Choroid plexus epithelial cell (primary cell): Measurements from ENCODE around the gene GABRB1.
A peak's percentile ranks its signal among the peaks of the same experiment; 100 is the strongest.

ENCODE experiments used
- DNase-seq: peaks from one replicate; pipeline ENCODE4 v3.0.0-alpha.2; 2010; ENCODE audit warnings: low read depth
- H3K4me3 ChIP-seq: 2 replicates; pipeline ENCODE4 v1.5.1; 2011; ENCODE audit warnings: low read depth, mild to moderate bottlenecking, control low read depth, low read length, moderate library complexity
- CTCF ChIP-seq: conservative IDR thresholded peaks from 2 replicates; pipeline ENCODE4 v1.5.1; 2011; ENCODE audit warnings: low read depth, mild to moderate bottlenecking, control low read depth, inconsistent platforms, low read length, moderate library complexity

The GABRB1 gene

GRCh38 chr4:47061435-47061834 lies 30.1 kb downstream of the GABRB1 start:
- TF ChIP-seq CTCF: no peak
- DNase-seq: peak; percentile 64
- no peak overlapping the region for H3K4me3 ChIP-seq

GRCh38 chr4:47065051-47065481 lies 33.7 kb downstream of the GABRB1 start:
- no peak for DNase-seq
- no peak overlapping the region for H3K4me3 ChIP-seq
- TF ChIP-seq CTCF: no peak

- no peak for TF ChIP-seq CTCF
- DNase-seq: no peak
- H3K4me3 ChIP-seq: no peak overlapping the region
These were observed 37.6 kb downstream of the GABRB1 start for GRCh38 chr4:47068986-47069385.

GRCh38 chr4:47071901-47072341 lies 40.6 kb downstream of the GABRB1 start:
- DNase-seq: peak; percentile 57
- no peak for TF ChIP-seq CTCF
- no peak overlapping the region for H3K4me3 ChIP-seq

GRCh38 chr4:47073647-47074046 lies 42.3 kb downstream of the GABRB1 start:
- DNase-seq: no peak
- no peak overlapping the region for H3K4me3 ChIP-seq
- TF ChIP-seq CTCF: no peak

GRCh38 chr4:47074816-47075215 lies 43.4 kb downstream of the GABRB1 start:
- TF ChIP-seq CTCF: no peak
- DNase-seq: peak; percentile 9
- no peak overlapping the region for H3K4me3 ChIP-seq

GRCh38 chr4:47075262-47075661 lies 43.9 kb downstream of the GABRB1 start:
- TF ChIP-seq CTCF: no peak
- H3K4me3 ChIP-seq: no peak overlapping the region
- peak; percentile 45 for DNase-seq
